Measurements from ENCODE around the gene IGSF21. TPM values are rescaled to one million over a fixed set of nuclear protein-coding genes. Genes with fewer than 3 reads are reported as not detected.

Gene IGSF21
- total RNA-seq, 1 experiment from 2014 or later: 30.5 TPM

- Mint-ChIP-seq H3K4me1 (peaks cover 32% of the 10 kb centered on the region), H3K9me3 (no peaks in the 10 kb centered on the region), H3K4me3 (no peak overlapping the region), H3K27me3 (ENCODE audit: low read depth) (no peaks in the 10 kb centered on the region), H3K27ac (no peak overlapping the region), H3K36me3 (peaks cover 4% of the 10 kb centered on the region)
- DNase-seq (ENCODE audit: low spot score) (no peak), ATAC-seq (no peak)
- ChIA-PET POLR2A (no interaction called here), CTCF (interaction anchor here (1.4 to 1.9 kb wide), 4 partner anchors 10 to 449 kb away, joined by 4 to 6 read pairs (median 5); no protein-coding TSS in a partner anchor)
- TF ChIP-seq ATF6 (CRISPR knock-in tag; IDR thresholded peaks at IDR 0.05) (no peak), HMGA2 (CRISPR knock-in tag; IDR thresholded peaks at IDR 0.05) (no peak), ZBTB21 (CRISPR knock-in tag; IDR thresholded peaks at IDR 0.05; ENCODE audit: borderline replicate concordance) (no peak)
Observed at GRCh38 chr1:18126616-18127015, 19.0 kb downstream of the IGSF21 start.

GRCh38 chr1:18128298-18128697 is 20.7 kb downstream of the IGSF21 start:
- CTCF ChIA-PET: interaction anchor here (1.2 to 1.9 kb wide), 2 partner anchors 12 to 19 kb away, joined by 4 to 5 read pairs; no protein-coding TSS in a partner anchor
- Mint-ChIP-seq H3K4me1 (peaks cover 41% of the 10 kb centered on the region), H3K4me3 (no peak overlapping the region), H3K27me3 (ENCODE audit: low read depth) (no peaks in the 10 kb centered on the region), H3K9me3 (no peaks in the 10 kb centered on the region), H3K27ac (no peak overlapping the region), H3K36me3 (peaks cover 4% of the 10 kb centered on the region)
- peak; percentile 88 for TF ChIP-seq GABPB1 (CRISPR knock-in tag; IDR thresholded peaks at IDR 0.05)
- no peak for TF ChIP-seq ETV6 (CRISPR knock-in tag; IDR thresholded peaks at IDR 0.05)
- ATAC-seq (no peak; the same call in 1 of the 2 replicates), DNase-seq (ENCODE audit: low spot score) (no peak)
- POLR2A ChIA-PET: no interaction called here

- H3K4me3 Mint-ChIP-seq: no peak overlapping the region
- no peak overlapping the region for H3K27ac Mint-ChIP-seq
- H3K36me3 Mint-ChIP-seq: peaks cover under 1% of the 10 kb centered on the region; the same call in 1 of the 2 replicates
- DNase-seq (ENCODE audit: low spot score): no peak
- CTCF ChIA-PET: interaction anchor here (0.8 to 1.1 kb wide), 4 partner anchors 9 to 67 kb away, joined by 3 to 4 read pairs (median 3); no protein-coding TSS in a partner anchor
- TF ChIP-seq JUN (CRISPR knock-in tag; IDR thresholded peaks at IDR 0.05) (no peak), JAZF1 (CRISPR knock-in tag; IDR thresholded peaks at IDR 0.05) (no peak), KAT7 (CRISPR knock-in tag; IDR thresholded peaks at IDR 0.05; ENCODE audit: borderline replicate concordance) (no peak), GTF2I (CRISPR knock-in tag; conservative IDR thresholded peaks at IDR 0.05) (no peak), RORB (CRISPR knock-in tag; IDR thresholded peaks at IDR 0.05) (no peak), CDX4 (CRISPR knock-in tag; IDR thresholded peaks at IDR 0.05; ENCODE audit: borderline replicate concordance) (no peak), TCF7 (CRISPR knock-in tag; IDR thresholded peaks at IDR 0.05; ENCODE audit: low read depth) (no peak), EMX1 (CRISPR knock-in tag; IDR thresholded peaks at IDR 0.05) (no peak), E2F4 (CRISPR knock-in tag; IDR thresholded peaks at IDR 0.05; ENCODE audit: borderline replicate concordance, low read depth) (no peak), NR1H2 (CRISPR knock-in tag; IDR thresholded peaks at IDR 0.05) (no peak), ZNF317 (CRISPR knock-in tag; IDR thresholded peaks at IDR 0.05; ENCODE audit: borderline replicate concordance, low read depth) (no peak), PRDM15 (CRISPR knock-in tag; IDR thresholded peaks at IDR 0.05) (no peak), ZNF263 (CRISPR knock-in tag; IDR thresholded peaks at IDR 0.05; ENCODE audit: low read depth) (no peak), MAX (CRISPR knock-in tag; IDR thresholded peaks at IDR 0.05) (no peak), FOXK1 (CRISPR knock-in tag; IDR thresholded peaks at IDR 0.05) (no peak)
- ATAC-seq: no peak
- POLR2A ChIA-PET: no interaction called here
- no peaks in the 10 kb centered on the region for H3K27me3 Mint-ChIP-seq (ENCODE audit: low read depth)
- H3K9me3 Mint-ChIP-seq: no peaks in the 10 kb centered on the region
- H3K4me1 Mint-ChIP-seq: peaks cover 47% of the 10 kb centered on the region
Observed at GRCh38 chr1:18130356-18130755, 22.8 kb downstream of the IGSF21 start.

Measured in WTC11 (cell line).